Activated CD4-positive, CD25-positive, alpha-beta regulatory T cell treated with anti-CD3 and anti-CD28 coated beads, Interleukin-2, amount 50 U/mL, for 16 hours (primary cell): ENCODE data around the gene PIP.
"Not testable (repeated sequence)": the region's sequence is repeated elsewhere in the genome, so short reads cannot be mapped to it uniquely, and the experiment has no call there.

Experiments
- DNase-seq: peaks from one replicate; pipeline ENCODE4 v3.0.0-alpha.2; 2020; ENCODE audit warnings: low read depth, low spot score

PIP gene, protein sequence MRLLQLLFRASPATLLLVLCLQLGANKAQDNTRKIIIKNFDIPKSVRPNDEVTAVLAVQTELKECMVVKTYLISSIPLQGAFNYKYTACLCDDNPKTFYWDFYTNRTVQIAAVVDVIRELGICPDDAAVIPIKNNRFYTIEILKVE

GRCh38 chr7:143131781-143132180 lies at the start of gene PIP:
Gene PIP, plus strand, starts transcription at chr7:143132077. Its CDS starts 40 bp downstream, at chr7:143132117.
- DNase-seq, result no peak

- no peak for DNase-seq
Measured at GRCh38 chr7:143085109-143085508, 46.8 kb upstream of the PIP start.

- DNase-seq, result not testable (repeated sequence)
Measured at GRCh38 chr7:143085610-143086009, 46.3 kb upstream of the PIP start.

DNA sequence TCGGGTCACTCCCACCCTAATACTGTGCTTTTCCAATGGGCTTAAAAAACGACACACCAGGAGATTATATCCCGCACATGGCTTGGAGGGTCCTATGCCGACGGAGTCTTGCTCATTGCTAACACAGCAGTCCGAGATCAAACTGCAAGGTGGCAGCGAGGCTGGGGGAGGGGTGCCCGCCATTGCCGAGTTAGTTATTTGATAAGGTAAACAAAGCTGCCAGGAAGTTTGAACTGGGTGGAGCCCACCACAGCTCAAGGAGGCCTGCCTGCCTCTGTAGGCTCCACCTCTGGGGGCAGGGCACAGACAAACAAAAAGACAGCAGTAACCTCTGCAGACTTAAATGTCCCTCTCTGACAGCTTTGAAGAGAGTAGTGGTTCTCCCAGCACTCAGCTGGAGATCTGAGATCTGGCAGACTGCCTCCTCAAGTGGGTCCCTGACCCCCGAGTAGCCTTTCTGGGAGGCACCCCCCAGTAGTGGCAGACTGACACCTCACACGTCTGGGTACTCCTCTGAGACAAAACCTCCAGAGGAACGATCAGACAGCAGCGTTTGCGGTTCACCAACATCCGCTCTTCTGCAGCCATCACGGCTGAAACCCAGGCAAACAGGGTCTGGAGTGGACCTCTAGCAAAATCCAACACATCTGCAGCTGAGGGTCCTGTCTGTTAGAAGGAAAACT lies 43.2 kb upstream of the PIP start:
- not testable (repeated sequence) for DNase-seq

DNA sequence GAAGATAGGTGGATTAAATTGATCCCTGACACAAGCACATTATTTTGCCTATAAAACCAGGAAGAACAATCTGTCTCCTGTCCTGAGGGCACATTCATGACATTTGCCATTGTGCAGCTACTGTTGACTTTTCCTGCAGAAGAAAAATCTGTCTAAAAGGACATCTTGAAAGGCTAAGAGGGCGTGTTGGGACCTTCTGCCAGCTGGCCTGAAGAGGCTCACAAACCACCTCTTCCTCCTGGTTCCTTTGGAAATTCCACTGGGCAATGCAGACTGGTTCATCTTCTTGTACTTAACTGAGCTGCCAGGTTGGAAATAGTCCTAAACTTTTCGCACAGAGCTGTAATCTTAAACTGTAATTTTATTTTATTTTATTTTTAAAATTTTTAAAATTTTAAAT lies 35.7 kb upstream of the PIP start:
- DNase-seq, result no peak

DNA sequence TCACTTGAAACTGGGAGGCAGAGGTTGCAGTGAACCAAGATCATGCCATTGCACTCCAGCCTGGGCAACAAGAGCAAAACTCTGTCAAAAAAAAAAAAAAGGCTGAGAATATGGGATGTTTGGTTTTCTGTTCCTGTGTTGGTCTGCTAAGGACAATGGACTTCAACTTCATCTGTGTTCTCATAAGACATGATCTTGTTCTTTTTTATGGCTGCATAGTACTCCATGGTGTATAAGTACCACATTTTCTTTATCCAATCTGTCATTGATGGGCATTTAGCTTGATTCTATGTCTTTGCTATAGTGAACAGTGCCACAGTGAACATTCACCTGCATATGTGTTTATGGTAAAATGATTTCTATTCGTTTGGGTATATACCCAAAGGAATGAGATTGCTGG lies 32.3 kb upstream of the PIP start:
- not testable (repeated sequence) for DNase-seq

- no peak for DNase-seq
Measured at GRCh38 chr7:143104759-143105158, 27.1 kb upstream of the PIP start.

- DNase-seq, result not testable (repeated sequence)
Measured at GRCh38 chr7:143108019-143108418, 23.9 kb upstream of the PIP start.

DNA sequence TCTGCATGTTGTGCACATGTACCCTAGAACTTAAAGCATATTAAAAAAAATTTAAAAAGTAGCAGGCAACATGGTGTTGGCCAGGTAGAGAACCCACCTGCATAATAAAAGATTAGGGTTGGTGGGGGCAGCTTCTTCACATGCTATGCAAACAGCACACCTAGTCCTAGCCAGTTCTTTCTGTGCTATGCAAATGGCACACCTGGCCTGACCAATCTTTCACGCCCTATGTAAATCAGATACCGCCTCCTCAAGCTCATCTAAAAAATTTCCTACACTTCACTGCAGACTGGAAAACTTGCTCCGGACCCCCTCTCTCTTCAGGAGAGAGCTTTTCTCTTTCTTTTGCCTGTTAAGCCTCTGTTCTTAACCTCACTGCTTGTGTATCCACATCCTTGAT lies 14.5 kb upstream of the PIP start:
- no peak for DNase-seq

DNA sequence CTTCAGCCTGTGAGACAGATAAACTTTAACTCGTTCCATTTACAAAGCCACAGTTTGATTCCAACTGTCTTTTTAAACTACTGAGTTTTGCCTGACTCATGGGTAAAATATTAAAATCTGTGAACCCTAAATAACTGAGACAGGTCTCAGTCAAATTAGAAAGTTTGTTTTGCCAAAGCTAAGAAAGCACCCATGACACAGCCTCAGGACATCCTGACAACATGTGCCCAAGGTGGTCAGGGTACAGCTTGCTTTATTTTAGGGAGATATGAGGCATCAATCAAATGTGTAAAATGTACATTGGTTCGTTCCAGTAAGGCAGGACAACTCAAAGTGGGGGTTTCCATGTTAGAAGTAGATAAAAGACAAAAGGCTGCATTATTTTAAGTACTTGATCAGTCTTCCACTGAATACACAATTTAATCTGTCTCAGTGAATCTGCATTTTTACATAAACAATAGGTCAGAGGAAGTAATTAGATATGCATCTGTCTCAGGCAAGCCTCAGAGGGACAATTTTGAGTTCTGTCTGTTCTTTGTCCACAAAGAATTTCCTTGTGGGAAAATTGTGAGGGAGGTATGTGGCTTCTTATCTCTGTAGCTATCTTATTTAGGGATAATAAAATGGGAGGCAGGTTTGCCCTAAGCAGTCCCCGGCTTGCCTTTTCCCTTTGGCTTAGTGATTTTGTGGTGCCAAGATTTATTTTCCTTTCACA lies 11.0 kb upstream of the PIP start:
- no peak for DNase-seq

DNA sequence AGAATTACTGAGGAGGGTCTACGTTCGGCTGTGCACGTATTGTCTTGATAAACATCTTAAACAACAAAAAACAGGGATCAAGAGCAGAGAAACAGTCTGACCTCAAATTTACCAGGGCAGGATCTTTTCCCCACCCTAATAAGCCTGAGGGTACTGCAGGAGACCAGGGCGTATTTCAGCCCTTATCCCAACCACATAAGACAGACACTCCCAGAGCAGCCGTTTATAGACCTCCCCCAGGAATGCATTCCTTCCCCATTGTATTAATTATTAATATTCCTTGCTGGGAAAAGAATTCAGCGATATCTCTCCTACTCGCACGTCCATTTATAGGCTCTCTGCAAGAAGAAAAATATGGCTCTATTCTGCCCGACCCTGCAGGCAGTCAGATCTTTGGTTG lies 8.6 kb upstream of the PIP start:
- DNase-seq, result not testable (repeated sequence)

GRCh38 chr7:143126146-143126545 lies 5.7 kb upstream of the PIP start:
- DNase-seq, result no peak

GRCh38 chr7:143129051-143129450 lies 2.8 kb upstream of the PIP start:
- no peak for DNase-seq

DNA sequence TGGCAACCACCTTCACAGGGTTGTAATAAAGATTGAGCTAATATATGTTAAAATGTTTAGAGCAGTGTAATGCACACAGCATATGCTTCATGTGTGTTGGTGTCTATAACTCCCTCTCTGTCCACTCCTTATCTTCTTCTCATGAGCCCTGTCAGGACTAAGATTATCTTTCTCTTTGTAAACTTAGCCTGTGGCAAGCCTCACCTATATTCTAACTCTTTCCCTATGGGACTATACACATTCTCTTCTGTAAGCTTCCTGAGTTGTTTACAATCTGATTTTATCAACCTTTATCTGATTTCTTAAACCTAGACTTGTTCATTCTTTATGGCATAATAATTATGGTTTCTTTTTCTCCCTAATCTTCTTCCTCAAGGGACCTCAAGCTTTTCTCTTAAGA lies 2.4 kb upstream of the PIP start:
- no peak for DNase-seq

GRCh38 chr7:143130541-143130940 lies 1.3 kb upstream of the PIP start:
- DNase-seq, result no peak

- no peak for DNase-seq
Measured at GRCh38 chr7:143147070-143147469, 15.2 kb downstream of the PIP start.

- DNase-seq, result no peak
Measured at GRCh38 chr7:143148050-143148449, 16.2 kb downstream of the PIP start.

DNA sequence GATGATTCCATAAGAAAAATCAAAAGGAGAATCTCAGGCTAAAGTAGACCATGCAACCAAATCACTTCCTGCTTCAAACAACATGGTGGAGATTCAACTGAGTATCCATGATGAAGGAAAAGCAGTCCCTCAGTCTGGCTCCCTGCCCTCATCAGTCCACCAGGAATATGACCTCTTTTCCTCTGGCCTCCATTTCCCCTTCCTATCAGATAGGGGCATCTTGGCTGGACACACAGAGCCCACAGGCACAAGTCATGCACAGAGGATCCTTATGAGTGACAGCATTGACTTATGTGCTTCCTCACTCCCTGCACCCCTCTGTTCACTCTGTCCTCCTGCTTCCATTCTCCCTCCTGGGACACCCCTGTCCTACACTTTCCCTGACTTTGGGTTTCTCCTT lies 16.8 kb downstream of the PIP start:
- DNase-seq, result no peak

- not testable (repeated sequence) for DNase-seq
Measured at GRCh38 chr7:143150696-143151095, 18.8 kb downstream of the PIP start.

DNA sequence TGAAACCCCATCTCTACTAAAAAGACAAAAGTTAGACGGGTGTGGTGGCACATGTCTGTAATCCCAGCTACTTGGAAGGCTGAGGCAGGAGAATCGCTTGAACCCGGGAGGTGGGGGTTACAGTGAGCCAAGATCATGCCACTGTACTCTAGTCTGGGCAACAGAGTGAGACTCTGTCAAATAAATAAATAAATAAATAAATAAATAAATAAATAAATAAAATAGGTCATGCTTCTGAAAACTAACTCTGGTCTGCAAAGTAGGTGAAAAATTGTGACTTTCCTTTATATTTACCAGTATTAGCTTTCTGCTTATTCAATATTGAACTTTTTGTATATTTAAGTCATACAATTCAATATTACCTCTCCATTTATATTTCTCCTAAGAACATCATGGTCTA lies 26.7 kb downstream of the PIP start:
- DNase-seq, result not testable (repeated sequence)

GRCh38 chr7:143171697-143172096 lies 39.8 kb downstream of the PIP start:
- DNase-seq, result no peak

GRCh38 chr7:143172354-143172753 lies 40.5 kb downstream of the PIP start:
- no peak for DNase-seq

DNA sequence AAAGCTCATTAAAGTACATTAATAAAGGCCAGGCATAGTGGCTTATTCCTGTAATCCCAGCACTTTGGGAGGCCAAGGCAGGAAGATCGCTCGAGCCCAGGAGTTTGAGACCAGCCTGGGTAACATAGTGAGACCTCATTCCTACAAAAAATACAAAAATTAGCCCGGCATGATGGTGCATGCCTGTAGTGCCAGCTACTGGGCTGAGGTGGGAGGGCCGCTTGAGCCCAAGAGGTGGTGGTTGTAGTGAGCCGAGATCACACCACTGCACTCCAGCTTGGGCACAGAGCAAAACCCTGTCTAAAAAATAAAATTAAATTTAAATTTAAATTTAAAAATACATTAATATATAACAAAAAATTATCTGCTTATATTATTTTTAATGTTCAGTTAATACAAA lies 44.3 kb downstream of the PIP start:
- no peak for DNase-seq
